Fibroblast of skin of left quadriceps (primary cell): ENCODE results near the gene TMEM258.
A peak's percentile ranks its signal among the peaks of the same experiment; 100 is the strongest.

Experiments
- DNase-seq, 2 experiments: peaks; one replicate each; pipeline ENCODE4 v3.0.0-alpha.2; 2013; ENCODE audit warnings: low read depth in 2 of 2

The TMEM258 gene

GRCh38 chr11:61792310-61793082, at the start of gene TMEM258, which contains the start of gene FEN1:
TMEM258 (minus strand) TSS chr11:61792599; CDS start chr11:61792558, 41 bp downstream.
FEN1 (plus strand) TSS chr11:61792911; CDS start chr11:61795362, 2,451 bp downstream.
- peak; percentile 81 to 82 for DNase-seq

- no peak for DNase-seq
These were observed 49.5 kb upstream of the TMEM258 start for GRCh38 chr11:61841636-61842527.

GRCh38 chr11:61840371-61840770, 48.0 kb upstream of the TMEM258 start:
- DNase-seq = no peak

GRCh38 chr11:61839742-61840141, 47.3 kb upstream of the TMEM258 start:
- DNase-seq = no peak

GRCh38 chr11:61838921-61839320, 46.5 kb upstream of the TMEM258 start:
- DNase-seq = no peak

GRCh38 chr11:61838501-61838900, 46.1 kb upstream of the TMEM258 start:
- no peak for DNase-seq

GRCh38 chr11:61837411-61838005, 45.1 kb upstream of the TMEM258 start:
- DNase-seq = no peak

GRCh38 chr11:61836193-61836592, 43.8 kb upstream of the TMEM258 start:
- no peak for DNase-seq

GRCh38 chr11:61834278-61835048, 42.1 kb upstream of the TMEM258 start:
- DNase-seq = no peak

- no peak for DNase-seq
These were observed 41.5 kb upstream of the TMEM258 start for GRCh38 chr11:61833926-61834277.

- DNase-seq = no peak
These were observed 41.1 kb upstream of the TMEM258 start for GRCh38 chr11:61833471-61833870.

GRCh38 chr11:61832754-61833153, 40.4 kb upstream of the TMEM258 start:
- DNase-seq = no peak

GRCh38 chr11:61832207-61832606, 39.8 kb upstream of the TMEM258 start:
- no peak for DNase-seq

GRCh38 chr11:61830237-61831105, 38.1 kb upstream of the TMEM258 start:
- DNase-seq = no peak

- DNase-seq = no peak
These were observed 37.4 kb upstream of the TMEM258 start for GRCh38 chr11:61829806-61830205.

- DNase-seq = no peak
These were observed 36.4 kb upstream of the TMEM258 start for GRCh38 chr11:61828629-61829407.

GRCh38 chr11:61828379-61828628, 35.9 kb upstream of the TMEM258 start:
- no peak for DNase-seq

GRCh38 chr11:61827571-61828378, 35.4 kb upstream of the TMEM258 start, which contains the start of gene FADS2:
FADS2 (plus strand) TSS chr11:61828300; CDS start chr11:61828391, 91 bp downstream.
- peak; percentile 89 to 92 for DNase-seq

GRCh38 chr11:61826930-61827570, 34.7 kb upstream of the TMEM258 start:
- DNase-seq = no peak
